Astrocyte (in vitro differentiated cells and primary cell): ENCODE measurements around the gene ZC3H18.

Source experiments
- EZH2 ChIP-seq: IDR thresholded peaks from 2 replicates; pipeline ENCODE4 v1.6.1; 2012; ENCODE audit warnings: mild to moderate bottlenecking, low read length, inconsistent platforms; ENCODE audit not compliant: insufficient read depth
- TF ChIP-seq, protein P1 (sequence below): IDR thresholded peaks from 2 replicates; pipeline ENCODE4 v1.5.1; 2011; ENCODE audit warnings: low read depth, mild to moderate bottlenecking, inconsistent platforms, low read length, moderate library complexity; ENCODE audit not compliant: insufficient read depth

DNA sequence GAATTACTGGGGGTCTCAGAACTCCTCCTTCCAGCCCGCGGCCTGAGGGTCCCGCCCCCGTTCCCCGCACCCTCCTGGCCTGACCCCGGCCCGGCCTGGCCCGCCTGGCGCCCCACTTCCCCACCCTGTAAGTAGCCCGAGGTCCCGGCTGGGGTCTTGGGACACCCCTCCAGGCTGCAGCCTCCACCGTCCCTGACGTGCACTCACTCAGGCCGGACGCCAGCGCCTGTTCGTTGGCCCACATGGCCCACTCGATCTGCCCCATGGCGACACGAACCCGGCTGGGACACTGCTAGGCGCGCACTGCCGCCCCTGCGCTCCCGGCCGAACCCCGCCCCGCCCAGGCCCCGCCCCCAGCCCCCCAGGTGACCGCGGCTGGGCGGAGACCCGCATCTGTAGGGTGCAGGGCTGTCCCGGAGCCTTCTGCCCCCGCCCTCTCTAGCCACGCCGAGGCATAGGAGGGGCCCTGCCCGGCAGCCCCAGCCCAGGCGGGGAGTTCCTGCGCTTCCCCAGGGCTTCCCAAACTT, 80.6 kb downstream of the ZC3H18 start, which contains the start of gene CYBA:
- TF ChIP-seq, protein P1, sequence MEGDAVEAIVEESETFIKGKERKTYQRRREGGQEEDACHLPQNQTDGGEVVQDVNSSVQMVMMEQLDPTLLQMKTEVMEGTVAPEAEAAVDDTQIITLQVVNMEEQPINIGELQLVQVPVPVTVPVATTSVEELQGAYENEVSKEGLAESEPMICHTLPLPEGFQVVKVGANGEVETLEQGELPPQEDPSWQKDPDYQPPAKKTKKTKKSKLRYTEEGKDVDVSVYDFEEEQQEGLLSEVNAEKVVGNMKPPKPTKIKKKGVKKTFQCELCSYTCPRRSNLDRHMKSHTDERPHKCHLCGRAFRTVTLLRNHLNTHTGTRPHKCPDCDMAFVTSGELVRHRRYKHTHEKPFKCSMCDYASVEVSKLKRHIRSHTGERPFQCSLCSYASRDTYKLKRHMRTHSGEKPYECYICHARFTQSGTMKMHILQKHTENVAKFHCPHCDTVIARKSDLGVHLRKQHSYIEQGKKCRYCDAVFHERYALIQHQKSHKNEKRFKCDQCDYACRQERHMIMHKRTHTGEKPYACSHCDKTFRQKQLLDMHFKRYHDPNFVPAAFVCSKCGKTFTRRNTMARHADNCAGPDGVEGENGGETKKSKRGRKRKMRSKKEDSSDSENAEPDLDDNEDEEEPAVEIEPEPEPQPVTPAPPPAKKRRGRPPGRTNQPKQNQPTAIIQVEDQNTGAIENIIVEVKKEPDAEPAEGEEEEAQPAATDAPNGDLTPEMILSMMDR = no peak
- no peak for TF ChIP-seq EZH2
